Erythroblast (primary cell): ENCODE data around the gene NUDT5.

Experiments used
- DNase-seq, 2 experiments: peaks; one replicate each; lab custom pipeline; 2025; lab: John Stamatoyannopoulos, UW
- GATA1 ChIP-seq: IDR thresholded peaks from 2 replicates; pipeline ENCODE4 v1.6.1; 2011; ENCODE audit warnings: low read depth, mild to moderate bottlenecking, control low read depth, low read length, moderate library complexity
- POLR2A ChIP-seq: IDR thresholded peaks from 2 replicates; pipeline ENCODE4 v1.6.1; 2011; ENCODE audit warnings: mild to moderate bottlenecking, low read length

NUDT5 gene

GRCh38 chr10:12121673-12122072, 74.0 kb downstream of the NUDT5 start:
- no peak for TF ChIP-seq GATA1
- no peak for TF ChIP-seq POLR2A
- no peak for DNase-seq
